Endothelial cell of umbilical vein (primary cell): ENCODE results near the gene SELENON. TPM values are rescaled to one million over a fixed set of nuclear protein-coding genes. Genes with fewer than 3 reads are reported as not detected.

Experiments used
- BruUV-seq: library from RNA; stranded (reverse); fragments of 400-500 nt; replicated peaks from 2 replicates; lab custom pipeline; 2021; lab: Mats Ljungman, UMichigan
- CTCF ChIA-PET: fragments of 300-600, 350-600 bp; sonication (Branson Sonifier 250); formaldehyde crosslinking; loops from one replicate; lab custom pipeline; 2021; ENCODE audit warnings: antibody characterized with exemption, inconsistent platforms; lab: Charles Lee
- POLR2A ChIA-PET: fragments of 300-600, 350-600 bp; sonication (Branson Sonifier 250); formaldehyde crosslinking; loops from one replicate; lab custom pipeline; 2021; ENCODE audit warnings: antibody characterized with exemption, inconsistent platforms; lab: Charles Lee
- DNase-seq: peaks from one replicate; pipeline ENCODE4 v3.0.0-alpha.2; 2011; ENCODE audit warnings: low read depth, low spot score
- FAIRE-seq: peaks from 2 replicates; lab custom pipeline; 2011; peaks lifted over from hg19 to GRCh38; lab: Jason Lieb, UNC
- H2AFZ ChIP-seq: 2 replicates; pipeline ENCODE4 v1.6.0; 2012; ENCODE audit warnings: low read depth, low read length, control low read depth, inconsistent platforms
- H3K27ac ChIP-seq: 2 replicates; pipeline ENCODE4 v1.5.1; 2011; ENCODE audit warnings: low read depth, mild to moderate bottlenecking, control low read depth, low read length, moderate library complexity; ENCODE audit not compliant: insufficient read depth
- H3K27me3 ChIP-seq, 2 experiments: 2 replicates each; pipeline versions ENCODE4 v1.6.0 to v1.6.1; 2011; ENCODE audit warnings: low read length in 2 of 2, mixed read lengths in 1 of 2; ENCODE audit not compliant: control insufficient read depth in 2 of 2, insufficient read depth in 2 of 2
- H3K36me3 ChIP-seq, 2 experiments: 2 replicates in 1 of 2; 3 replicates in 1 of 2; pipeline ENCODE4 v1.5.1; 2011; ENCODE audit warnings: low read length in 2 of 2, mild to moderate bottlenecking in 1 of 2, moderate library complexity in 1 of 2; ENCODE audit not compliant: control insufficient read depth in 2 of 2, insufficient read depth in 2 of 2; ENCODE audit errors: extremely low read depth in 1 of 2
- H3K4me1 ChIP-seq: 3 replicates; pipeline ENCODE4 v1.5.1; 2011; ENCODE audit warnings: mild to moderate bottlenecking, low read length; ENCODE audit not compliant: control insufficient read depth, insufficient read depth; ENCODE audit errors: extremely low read depth
- H3K4me2 ChIP-seq: 2 replicates; pipeline ENCODE4 v1.6.1; 2011; ENCODE audit warnings: low read length, control low read depth, mixed read lengths; ENCODE audit not compliant: insufficient read depth
- H3K4me3 ChIP-seq, 3 experiments: fragments of 200-600 bp in 1 of 3; sonication (generic), shearing (Covaris generic) in 1 of 3; replicated peaks in 1 of 3; 2 replicates each; pipeline ENCODE4 v1.5.1; 2011 to 2016; ENCODE audit warnings: control low read depth in 3 of 3, low read length in 3 of 3, mild to moderate bottlenecking in 2 of 3, inconsistent platforms in 1 of 3, low read depth in 1 of 3, moderate library complexity in 1 of 3; ENCODE audit not compliant: insufficient read depth in 1 of 3
- H3K79me2 ChIP-seq: 2 replicates; pipeline ENCODE4 v1.6.0; 2012; ENCODE audit warnings: low read length, inconsistent platforms; ENCODE audit not compliant: control insufficient read depth, insufficient read depth
- H3K9ac ChIP-seq: replicated peaks from 2 replicates; pipeline ENCODE3; 2011; ENCODE audit warnings: low read length, control low read depth; ENCODE audit not compliant: insufficient read depth; ENCODE audit errors: extremely low read depth
- H3K9me1 ChIP-seq: replicated peaks from 3 replicates; pipeline ENCODE4 v1.6.0; 2011; ENCODE audit warnings: mild to moderate bottlenecking, low read length; ENCODE audit not compliant: control insufficient read depth, insufficient read depth; ENCODE audit errors: extremely low read depth
- H3K9me3 ChIP-seq: replicated peaks from 2 replicates; pipeline ENCODE4 v1.5.1; 2012; ENCODE audit warnings: low read length, inconsistent platforms; ENCODE audit not compliant: control insufficient read depth, insufficient read depth
- H4K20me1 ChIP-seq: replicated peaks from 2 replicates; pipeline ENCODE3; 2011; ENCODE audit warnings: mild to moderate bottlenecking, low read length; ENCODE audit not compliant: control insufficient read depth, insufficient read depth; ENCODE audit errors: extremely low read depth
- CTCF ChIP-seq, 2 donors: IDR thresholded peaks; 1 replicate in 1 of 2; 2 replicates in 1 of 2; pipeline ENCODE4 v1.5.1; 2011; ENCODE audit warnings: low read length in 2 of 2, mild to moderate bottlenecking in 2 of 2, moderate library complexity in 2 of 2, control low read depth in 1 of 2, inconsistent platforms in 1 of 2, low read depth in 1 of 2; ENCODE audit not compliant: insufficient read depth in 1 of 2; ENCODE audit errors: extremely low read depth in 1 of 2
- EZH2 ChIP-seq: IDR thresholded peaks from 2 replicates; pipeline ENCODE4 v1.6.1; 2012; ENCODE audit warnings: borderline replicate concordance, low read depth, mild to moderate bottlenecking, moderate library complexity, low read length, inconsistent platforms; ENCODE audit not compliant: severe bottlenecking
- FOS ChIP-seq: IDR thresholded peaks from 2 replicates; pipeline ENCODE4 v1.6.1; 2011; ENCODE audit warnings: mild to moderate bottlenecking, low read length, moderate library complexity, borderline replicate concordance; ENCODE audit not compliant: insufficient read depth
- GATA2 ChIP-seq: IDR thresholded peaks from 2 replicates; pipeline ENCODE4 v1.7.0; 2011; ENCODE audit warnings: low read depth, mild to moderate bottlenecking, moderate library complexity, mixed read lengths, low read length; ENCODE audit not compliant: insufficient read length, insufficient read depth
- JUN ChIP-seq: IDR thresholded peaks from 2 replicates; pipeline ENCODE4 v1.6.1; 2011; ENCODE audit warnings: borderline replicate concordance, low read depth; ENCODE audit not compliant: insufficient read length, insufficient read depth
- MAX ChIP-seq: IDR thresholded peaks from 2 replicates; pipeline ENCODE4 v1.6.1; 2011; ENCODE audit not compliant: insufficient read depth, insufficient read length
- MYC ChIP-seq: IDR thresholded peaks from one replicate; pipeline ENCODE4 v1.6.1; 2011; ENCODE audit warnings: mild to moderate bottlenecking, low read depth, low read length
- POLR2A ChIP-seq: IDR thresholded peaks from 2 replicates; pipeline ENCODE4 v1.6.1; 2012; ENCODE audit warnings: low read depth, mild to moderate bottlenecking, control low read depth, low read length
- POLR2AphosphoS5 ChIP-seq: IDR thresholded peaks from 2 replicates; pipeline ENCODE4 v1.6.1; 2012; ENCODE audit warnings: low read depth, mild to moderate bottlenecking, control low read depth, low read length, moderate library complexity; ENCODE audit not compliant: insufficient read depth
- dilution Hi-C: fragments of 300-500 bp; cut with MboI; formaldehyde crosslinking; loops from one replicate; pipeline ENCODE4 v1.15.0; 2019; ENCODE audit warnings: low sequenced_read_pairs; ENCODE audit not compliant: extremely low pct_ligation_motif_present
- intact Hi-C: fragments of 100-400 bp; cut with micrococcal nuclease; formaldehyde crosslinking; loops from one replicate; pipeline ENCODE4 v1.10.0; 2022
- polyA plus RNA-seq, 4 experiments: library from polyadenylated mRNA; depleted of rRNA in 3 of 4; stranded (reverse) in 3 of 4; unstranded in 1 of 4; fragments of >200 nt; gene quantifications; 2 replicates each; pipeline versions ENCODE4 v1.2.1 to v1.2.3, GENCODE V29; 2011 to 2012; ENCODE audit warnings: missing spikeins in 1 of 4
- total RNA-seq: library from RNA; stranded (reverse); gene quantifications from 2 replicates; pipeline ENCODE4 v1.2.3, GENCODE V29; 2021

SELENON gene
- total and polyA plus RNA-seq, 2 donors (not counting 3 experiments of a cell fraction or from before 2014, with no cell fraction given): 117 to 182 TPM

GRCh38 chr1:25786887-25787759, 12.9 kb upstream of the SELENON start:
- CTCF ChIA-PET: interaction anchor here (0.9 to 1.0 kb wide), 2 partner anchors 10 to 12 kb away, joined by 3 read pairs; partner anchors contain the start of gene SELENON
- FAIRE-seq (no peak), DNase-seq (no peak)
- Histone ChIP-seq H4K20me1 (no peaks in the 10 kb centered on the region), H3K27ac (no peak overlapping the region), H3K4me1 (no peaks in the 10 kb centered on the region), H3K9me1 (no peaks in the 10 kb centered on the region), H3K36me3 (no peaks in the 10 kb centered on the region), H3K9ac (no peak overlapping the region), H3K4me2 (no peak overlapping the region), H3K79me2 (no peaks in the 10 kb centered on the region), H2AFZ (no peak overlapping the region), H3K4me3 (no peak overlapping the region), H3K9me3 (no peaks in the 10 kb centered on the region), H3K27me3 (no peaks in the 10 kb centered on the region)
- dilution Hi-C loops (no loop called here), intact Hi-C loops (no loop called here)
- BruUV-seq: no TSS peak
- no peak for TF ChIP-seq EZH2
- TF ChIP-seq MYC: no peak
- no peak for TF ChIP-seq JUN
- no peak for TF ChIP-seq CTCF (IDR thresholded peaks at IDR 0.05; ENCODE audit: extremely low read depth in 1 of 2, insufficient read depth in 1 of 2, low read depth in 1 of 2, low read length in 2 of 2)
- TF ChIP-seq POLR2AphosphoS5: no peak
- no peak for TF ChIP-seq POLR2A
- TF ChIP-seq GATA2: no peak
- TF ChIP-seq MAX: no peak
- TF ChIP-seq FOS: no peak
- POLR2A ChIA-PET: interaction anchor here (0.5 kb wide), 1 partner anchor 179 kb away, joined by 4 read pairs; no protein-coding TSS in a partner anchor
